HEK293 (cell line): ENCODE results near the gene MT1A.

Source experiments
- CTCF ChIA-PET: fragments of 350-600 bp; formaldehyde crosslinking; extraction: SDS; loops from one replicate; lab custom pipeline; 2021; ENCODE audit warnings: antibody characterized with exemption; lab: Yijun Ruan, JAX
- POLR2A ChIA-PET: fragments of 300-600 bp; formaldehyde crosslinking; extraction: SDS; loops from one replicate; lab custom pipeline; 2020; ENCODE audit warnings: antibody characterized with exemption, inconsistent platforms; lab: Yijun Ruan, JAX
- H3K27ac ChIP-seq: fragments of 200-500 bp; sonication (Bioruptor generic); 2 replicates; pipeline ENCODE4 v1.5.1; 2014; ENCODE audit warnings: low read depth, low read length, control low read depth, inconsistent platforms; ENCODE audit errors: extremely low read depth
- H3K36me3 ChIP-seq, 2 experiments: fragments of 200-500 bp in 1 of 2; sonication (Bioruptor generic) in 1 of 2; 1 replicate in 1 of 2; 2 replicates in 1 of 2; pipeline ENCODE4 v1.5.1; 2014 to 2017; ENCODE audit warnings: inconsistent platforms in 2 of 2, low read length in 2 of 2; ENCODE audit not compliant: control insufficient read depth in 2 of 2, insufficient read depth in 1 of 2
- H3K4me1 ChIP-seq: fragments of 200-500 bp; sonication (Bioruptor generic); 2 replicates; pipeline ENCODE4 v1.5.1; 2014; ENCODE audit warnings: mild to moderate bottlenecking, low read length, inconsistent platforms; ENCODE audit not compliant: control insufficient read depth, insufficient read depth
- H3K4me3 ChIP-seq: 2 replicates; pipeline ENCODE4 v1.5.1; 2011; ENCODE audit warnings: low read depth, mild to moderate bottlenecking, control low read depth, low read length, moderate library complexity
- H3K9me3 ChIP-seq: fragments of 200-500 bp; sonication (Bioruptor generic); 2 replicates; pipeline ENCODE4 v1.5.1; 2014; ENCODE audit warnings: low read depth, low read length, inconsistent platforms; ENCODE audit not compliant: control insufficient read depth, insufficient read depth
- GLIS2 ChIP-seq: fragments of 450-650 bp; formaldehyde crosslinking; IDR thresholded peaks from 2 replicates; pipeline ENCODE4 v1.5.1; 2016; ENCODE audit warnings: missing biosample characterization, missing genetic modification characterization
- HOXA7 ChIP-seq: sonication (generic); formaldehyde crosslinking; IDR thresholded peaks from 2 replicates; pipeline ENCODE4 v1.8.1; 2022; ENCODE audit warnings: missing genetic modification reagents, borderline replicate concordance
- KLF9 ChIP-seq: fragments of 450-650 bp; formaldehyde crosslinking; IDR thresholded peaks from 2 replicates; pipeline ENCODE4 v1.5.1; 2016; ENCODE audit warnings: missing biosample characterization, missing genetic modification characterization, low read depth
- MZF1 ChIP-seq: fragments of 450-650 bp; formaldehyde crosslinking; IDR thresholded peaks from 2 replicates; pipeline ENCODE4 v1.5.1; 2017; ENCODE audit warnings: missing biosample characterization, missing genetic modification characterization, borderline replicate concordance
- REPIN1 ChIP-seq: fragments of 450-650 bp; formaldehyde crosslinking; IDR thresholded peaks from 2 replicates; pipeline ENCODE4 v1.5.1; 2017; ENCODE audit warnings: missing biosample characterization, missing genetic modification characterization, low read depth
- TRIM28 ChIP-seq: IDR thresholded peaks from 2 replicates; pipeline ENCODE4 v1.6.1; 2011; ENCODE audit warnings: low read length, control low read depth, borderline replicate concordance
- ZBTB21 ChIP-seq: fragments of 450-650 bp; formaldehyde crosslinking; IDR thresholded peaks from 2 replicates; pipeline ENCODE4 v1.5.1; 2017; ENCODE audit warnings: missing biosample characterization, missing genetic modification characterization
- ZIC2 ChIP-seq: fragments of 450-650 bp; formaldehyde crosslinking; IDR thresholded peaks from 2 replicates; pipeline ENCODE4 v1.5.1; 2016; ENCODE audit warnings: missing biosample characterization, missing genetic modification characterization
- ZNF155 ChIP-seq: fragments of 450-650 bp; formaldehyde crosslinking; IDR thresholded peaks from 2 replicates; pipeline ENCODE4 v1.5.1; 2016; ENCODE audit warnings: missing biosample characterization, missing genetic modification characterization
- ZNF157 ChIP-seq: fragments of 450-650 bp; formaldehyde crosslinking; IDR thresholded peaks from 2 replicates; pipeline ENCODE4 v1.5.1; 2016; ENCODE audit warnings: missing biosample characterization, missing genetic modification characterization
- ZNF169 ChIP-seq: fragments of 450-650 bp; formaldehyde crosslinking; IDR thresholded peaks from 2 replicates; pipeline ENCODE4 v1.5.1; 2016; ENCODE audit warnings: missing biosample characterization, missing genetic modification characterization
- ZNF174 ChIP-seq: fragments of 450-650 bp; formaldehyde crosslinking; IDR thresholded peaks from 2 replicates; pipeline ENCODE4 v1.5.0; 2017; ENCODE audit warnings: missing biosample characterization, mild to moderate bottlenecking, missing genetic modification characterization
- ZNF175 ChIP-seq: fragments of 450-650 bp; formaldehyde crosslinking; IDR thresholded peaks from 2 replicates; pipeline ENCODE4 v1.5.1; 2016; ENCODE audit warnings: missing biosample characterization, missing genetic modification characterization
- ZNF19 ChIP-seq: fragments of 450-650 bp; formaldehyde crosslinking; IDR thresholded peaks from 2 replicates; pipeline ENCODE4; 2016; ENCODE audit warnings: missing biosample characterization, missing genetic modification characterization, low read depth
- ZNF341 ChIP-seq: fragments of 450-650 bp; formaldehyde crosslinking; IDR thresholded peaks from 2 replicates; pipeline ENCODE4; 2016; ENCODE audit warnings: low read depth, missing biosample characterization, missing genetic modification characterization
- ZNF501 ChIP-seq: fragments of 450-650 bp; formaldehyde crosslinking; IDR thresholded peaks from 2 replicates; pipeline ENCODE4 v1.5.1; 2016; ENCODE audit warnings: missing biosample characterization, missing genetic modification characterization
- ZNF514 ChIP-seq: fragments of 450-650 bp; formaldehyde crosslinking; IDR thresholded peaks from 2 replicates; pipeline ENCODE4 v1.5.1; 2016; ENCODE audit warnings: missing biosample characterization, missing genetic modification characterization
- ZNF521 ChIP-seq: fragments of 450-650 bp; formaldehyde crosslinking; IDR thresholded peaks from 2 replicates; pipeline ENCODE4 v1.5.1; 2017; ENCODE audit warnings: missing biosample characterization, mild to moderate bottlenecking, missing genetic modification characterization
- ZNF677 ChIP-seq: fragments of 450-650 bp; IDR thresholded peaks from 2 replicates; pipeline ENCODE4 v1.5.0; 2018; ENCODE audit warnings: missing biosample characterization, mild to moderate bottlenecking, missing genetic modification characterization, moderate library complexity
- ZNF768 ChIP-seq: fragments of 450-650 bp; formaldehyde crosslinking; IDR thresholded peaks from 2 replicates; pipeline ENCODE4 v1.5.1; 2018; ENCODE audit warnings: missing biosample characterization, mild to moderate bottlenecking, missing genetic modification characterization
- ZXDB ChIP-seq: fragments of 450-650 bp; formaldehyde crosslinking; IDR thresholded peaks from 2 replicates; pipeline ENCODE4 v1.5.1; 2016; ENCODE audit warnings: missing biosample characterization, missing genetic modification characterization
- TF ChIP-seq, protein P1 (sequence below): fragments of 450-650 bp; formaldehyde crosslinking; IDR thresholded peaks from 2 replicates; pipeline ENCODE4 v1.5.1; 2016; ENCODE audit warnings: missing biosample characterization, missing genetic modification characterization
- TF ChIP-seq, protein P2 (sequence below): fragments of 450-650 bp; formaldehyde crosslinking; IDR thresholded peaks from 2 replicates; pipeline ENCODE4 v1.5.1; 2016; ENCODE audit warnings: missing biosample characterization, missing genetic modification characterization, low read depth
- TF ChIP-seq, protein P3 (sequence below): fragments of 450-650 bp; formaldehyde crosslinking; IDR thresholded peaks from 2 replicates; pipeline ENCODE4 v1.5.1; 2016; ENCODE audit warnings: missing biosample characterization, missing genetic modification characterization
- TF ChIP-seq, protein P4 (sequence below): fragments of 450-650 bp; IDR thresholded peaks from 2 replicates; pipeline ENCODE4 v1.5.1; 2018; ENCODE audit warnings: missing biosample characterization, mild to moderate bottlenecking, missing genetic modification characterization

The MT1A gene

DNA sequence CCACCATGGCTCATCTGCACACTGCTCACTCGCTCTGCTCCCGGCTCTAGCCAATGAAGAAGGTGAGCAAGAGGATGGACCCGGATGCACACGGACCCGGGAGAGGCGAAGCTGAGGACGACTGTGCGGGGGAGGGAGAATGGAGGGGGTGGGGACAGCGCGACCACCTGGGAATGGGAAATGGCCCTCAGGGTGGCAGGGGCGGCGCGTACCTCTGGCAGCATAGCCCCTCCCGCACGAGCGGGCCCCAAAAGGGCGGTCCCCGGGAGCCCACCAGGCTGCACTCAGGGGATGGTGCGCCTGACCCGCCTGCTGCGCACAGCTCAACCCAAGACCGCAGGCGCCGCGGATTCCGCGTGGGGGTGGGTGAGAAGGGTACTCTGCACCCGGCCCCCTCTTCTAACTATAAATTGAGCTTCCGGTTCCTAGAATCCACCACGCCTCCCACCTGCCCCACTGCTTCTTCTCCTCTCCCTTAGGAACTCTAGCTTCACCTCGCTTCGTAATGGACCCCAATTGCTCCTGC, 37.3 kb downstream of the MT1A start:
- Histone ChIP-seq H3K9me3 (no peaks in the 10 kb centered on the region), H3K36me3 (no peaks in the 10 kb centered on the region), H3K27ac (no peak overlapping the region), H3K4me1 (no peaks in the 10 kb centered on the region), H3K4me3 (no peak overlapping the region)
- POLR2A ChIA-PET = interaction anchor here (1.1 kb wide), 1 partner anchor 62 kb away, joined by 3 read pairs; no protein-coding TSS in a partner anchor
- TF ChIP-seq, protein P1, sequence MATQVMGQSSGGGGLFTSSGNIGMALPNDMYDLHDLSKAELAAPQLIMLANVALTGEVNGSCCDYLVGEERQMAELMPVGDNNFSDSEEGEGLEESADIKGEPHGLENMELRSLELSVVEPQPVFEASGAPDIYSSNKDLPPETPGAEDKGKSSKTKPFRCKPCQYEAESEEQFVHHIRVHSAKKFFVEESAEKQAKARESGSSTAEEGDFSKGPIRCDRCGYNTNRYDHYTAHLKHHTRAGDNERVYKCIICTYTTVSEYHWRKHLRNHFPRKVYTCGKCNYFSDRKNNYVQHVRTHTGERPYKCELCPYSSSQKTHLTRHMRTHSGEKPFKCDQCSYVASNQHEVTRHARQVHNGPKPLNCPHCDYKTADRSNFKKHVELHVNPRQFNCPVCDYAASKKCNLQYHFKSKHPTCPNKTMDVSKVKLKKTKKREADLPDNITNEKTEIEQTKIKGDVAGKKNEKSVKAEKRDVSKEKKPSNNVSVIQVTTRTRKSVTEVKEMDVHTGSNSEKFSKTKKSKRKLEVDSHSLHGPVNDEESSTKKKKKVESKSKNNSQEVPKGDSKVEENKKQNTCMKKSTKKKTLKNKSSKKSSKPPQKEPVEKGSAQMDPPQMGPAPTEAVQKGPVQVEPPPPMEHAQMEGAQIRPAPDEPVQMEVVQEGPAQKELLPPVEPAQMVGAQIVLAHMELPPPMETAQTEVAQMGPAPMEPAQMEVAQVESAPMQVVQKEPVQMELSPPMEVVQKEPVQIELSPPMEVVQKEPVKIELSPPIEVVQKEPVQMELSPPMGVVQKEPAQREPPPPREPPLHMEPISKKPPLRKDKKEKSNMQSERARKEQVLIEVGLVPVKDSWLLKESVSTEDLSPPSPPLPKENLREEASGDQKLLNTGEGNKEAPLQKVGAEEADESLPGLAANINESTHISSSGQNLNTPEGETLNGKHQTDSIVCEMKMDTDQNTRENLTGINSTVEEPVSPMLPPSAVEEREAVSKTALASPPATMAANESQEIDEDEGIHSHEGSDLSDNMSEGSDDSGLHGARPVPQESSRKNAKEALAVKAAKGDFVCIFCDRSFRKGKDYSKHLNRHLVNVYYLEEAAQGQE (tag by site-specific recombination) = no peak
- TF ChIP-seq, protein P2, sequence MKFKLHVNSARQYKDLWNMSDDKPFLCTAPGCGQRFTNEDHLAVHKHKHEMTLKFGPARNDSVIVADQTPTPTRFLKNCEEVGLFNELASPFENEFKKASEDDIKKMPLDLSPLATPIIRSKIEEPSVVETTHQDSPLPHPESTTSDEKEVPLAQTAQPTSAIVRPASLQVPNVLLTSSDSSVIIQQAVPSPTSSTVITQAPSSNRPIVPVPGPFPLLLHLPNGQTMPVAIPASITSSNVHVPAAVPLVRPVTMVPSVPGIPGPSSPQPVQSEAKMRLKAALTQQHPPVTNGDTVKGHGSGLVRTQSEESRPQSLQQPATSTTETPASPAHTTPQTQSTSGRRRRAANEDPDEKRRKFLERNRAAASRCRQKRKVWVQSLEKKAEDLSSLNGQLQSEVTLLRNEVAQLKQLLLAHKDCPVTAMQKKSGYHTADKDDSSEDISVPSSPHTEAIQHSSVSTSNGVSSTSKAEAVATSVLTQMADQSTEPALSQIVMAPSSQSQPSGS (tag by site-specific recombination) = no peak
- TF ChIP-seq ZNF514 (tag by site-specific recombination) (no peak), GLIS2 (no peak), ZXDB (no peak), KLF9 (tag by site-specific recombination) (no peak), ZNF341 (tag by site-specific recombination) (no peak), ZIC2 (tag by site-specific recombination) (no peak), TRIM28 (no peak), ZNF174 (tag by site-specific recombination) (no peak), ZNF157 (no peak), REPIN1 (tag by site-specific recombination) (no peak), ZNF155 (tag by site-specific recombination) (no peak), ZNF169 (tag by site-specific recombination) (no peak), ZNF501 (tag by site-specific recombination) (no peak)
- TF ChIP-seq, protein P3, sequence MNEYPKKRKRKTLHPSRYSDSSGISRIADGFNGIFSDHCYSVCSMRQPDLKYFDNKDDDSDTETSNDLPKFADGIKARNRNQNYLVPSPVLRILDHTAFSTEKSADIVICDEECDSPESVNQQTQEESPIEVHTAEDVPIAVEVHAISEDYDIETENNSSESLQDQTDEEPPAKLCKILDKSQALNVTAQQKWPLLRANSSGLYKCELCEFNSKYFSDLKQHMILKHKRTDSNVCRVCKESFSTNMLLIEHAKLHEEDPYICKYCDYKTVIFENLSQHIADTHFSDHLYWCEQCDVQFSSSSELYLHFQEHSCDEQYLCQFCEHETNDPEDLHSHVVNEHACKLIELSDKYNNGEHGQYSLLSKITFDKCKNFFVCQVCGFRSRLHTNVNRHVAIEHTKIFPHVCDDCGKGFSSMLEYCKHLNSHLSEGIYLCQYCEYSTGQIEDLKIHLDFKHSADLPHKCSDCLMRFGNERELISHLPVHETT (tag by site-specific recombination) = no peak
- CTCF ChIA-PET = interaction anchor here (0.6 to 1.1 kb wide), 3 partner anchors 26 to 75 kb away, joined by 3 to 4 read pairs (median 3); no protein-coding TSS in a partner anchor

DNA sequence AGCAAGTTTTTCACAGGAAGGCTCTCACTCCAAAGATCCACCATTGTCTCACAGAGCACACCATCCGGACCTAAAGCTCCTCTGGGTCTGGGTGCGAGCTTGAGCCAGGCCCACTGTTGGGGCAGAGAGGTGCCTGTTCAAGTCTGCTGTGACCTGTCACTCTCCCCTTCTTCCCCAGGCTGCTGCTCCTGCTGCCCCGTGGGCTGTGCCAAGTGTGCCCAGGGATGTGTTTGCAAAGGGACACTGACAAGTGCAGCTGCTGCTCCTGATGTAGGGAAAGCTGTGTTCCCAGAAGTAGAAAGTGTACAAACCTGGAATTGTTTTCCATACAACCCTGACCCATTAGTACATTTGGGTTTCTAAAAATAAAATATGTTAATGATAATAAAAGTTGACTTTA, 39.0 kb downstream of the MT1A start:
- H3K27ac ChIP-seq = no peak overlapping the region
- H3K9me3 ChIP-seq = no peaks in the 10 kb centered on the region
- CTCF ChIA-PET = interaction anchor here (0.7 to 1.6 kb wide), 3 partner anchors 24 to 74 kb away, joined by 3 to 12 read pairs (median 3); no protein-coding TSS in a partner anchor
- no peaks in the 10 kb centered on the region for H3K36me3 ChIP-seq
- peaks cover 1% of the 10 kb centered on the region for H3K4me1 ChIP-seq
- POLR2A ChIA-PET = no interaction called here
- no peak overlapping the region for H3K4me3 ChIP-seq
- TF ChIP-seq ZNF768 (tag by site-specific recombination) = no peak
- no peak for TF ChIP-seq HOXA7 (CRISPR knock-in tag)
- no peak for TF ChIP-seq ZNF175 (tag by site-specific recombination)
- TF ChIP-seq ZNF677 = no peak
- no peak for TF ChIP-seq ZNF19 (tag by site-specific recombination)
- TF ChIP-seq ZBTB21 (tag by site-specific recombination) = no peak
- TF ChIP-seq ZNF521 = no peak
- TF ChIP-seq, protein P2 (tag by site-specific recombination) = no peak
- TF ChIP-seq, protein P4, sequence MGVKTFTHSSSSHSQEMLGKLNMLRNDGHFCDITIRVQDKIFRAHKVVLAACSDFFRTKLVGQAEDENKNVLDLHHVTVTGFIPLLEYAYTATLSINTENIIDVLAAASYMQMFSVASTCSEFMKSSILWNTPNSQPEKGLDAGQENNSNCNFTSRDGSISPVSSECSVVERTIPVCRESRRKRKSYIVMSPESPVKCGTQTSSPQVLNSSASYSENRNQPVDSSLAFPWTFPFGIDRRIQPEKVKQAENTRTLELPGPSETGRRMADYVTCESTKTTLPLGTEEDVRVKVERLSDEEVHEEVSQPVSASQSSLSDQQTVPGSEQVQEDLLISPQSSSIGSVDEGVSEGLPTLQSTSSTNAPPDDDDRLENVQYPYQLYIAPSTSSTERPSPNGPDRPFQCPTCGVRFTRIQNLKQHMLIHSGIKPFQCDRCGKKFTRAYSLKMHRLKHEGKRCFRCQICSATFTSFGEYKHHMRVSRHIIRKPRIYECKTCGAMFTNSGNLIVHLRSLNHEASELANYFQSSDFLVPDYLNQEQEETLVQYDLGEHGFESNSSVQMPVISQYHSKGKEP (tag by site-specific recombination) = no peak
- no peak for TF ChIP-seq MZF1 (tag by site-specific recombination)
